C4-2B (cell line): ENCODE data around the gene SMIM38.
"Not testable (repeated sequence)": the region's sequence is repeated elsewhere in the genome, so short reads cannot be mapped to it uniquely, and the experiment has no call there.

ENCODE experiments used
- CTCF ChIP-seq: fragments of 450-650 bp; conservative IDR thresholded peaks from 2 replicates; pipeline ENCODE4 v1.5.1; 2017; ENCODE audit warnings: mild to moderate bottlenecking
- ZFX ChIP-seq: fragments of 450-650 bp; IDR thresholded peaks from 2 replicates; pipeline ENCODE4 v1.6.1; 2017

- TF ChIP-seq CTCF, ZFX: not testable (repeated sequence)
Measured at GRCh38 chr11:69140161-69140560, 15.6 kb upstream of the SMIM38 start.
